Kidney epithelial cell (primary cell): ENCODE measurements around the gene STUM. TPM values are rescaled to one million over a fixed set of nuclear protein-coding genes. Genes with fewer than 3 reads are reported as not detected.

ENCODE experiments used
- DNase-seq: peaks from one replicate; pipeline ENCODE4 v3.0.0-alpha.2; 2010; ENCODE audit warnings: low read depth
- H3K27me3 ChIP-seq: 2 replicates; pipeline ENCODE4 v1.6.0; 2011; ENCODE audit warnings: low read length; ENCODE audit not compliant: control insufficient read depth, insufficient read depth
- H3K36me3 ChIP-seq: 2 replicates; pipeline ENCODE4 v1.5.1; 2011; ENCODE audit warnings: low read length; ENCODE audit not compliant: control insufficient read depth, insufficient read depth
- H3K4me3 ChIP-seq: 2 replicates; pipeline ENCODE4 v1.5.1; 2011; ENCODE audit warnings: low read depth, mild to moderate bottlenecking, control low read depth, low read length
- CTCF ChIP-seq: IDR thresholded peaks from 2 replicates; pipeline ENCODE4 v1.5.1; 2011; ENCODE audit warnings: mild to moderate bottlenecking, moderate library complexity, low read length, control low read depth, inconsistent platforms; ENCODE audit not compliant: insufficient read depth, poor library complexity, severe bottlenecking
- total RNA-seq: library from RNA; depleted of rRNA; stranded (reverse); fragments of >200 nt; gene quantifications from 2 replicates; pipeline ENCODE4 v1.2.3, GENCODE V29; 2015

STUM gene
- total RNA-seq, 1 donor from 2014 or later = 0.04 TPM

GRCh38 chr1:226629896-226630550, 81.5 kb downstream of the STUM start:
- H3K4me3 ChIP-seq = no peak overlapping the region
- TF ChIP-seq CTCF = no peak
- H3K36me3 ChIP-seq = no peaks in the 10 kb centered on the region
- H3K27me3 ChIP-seq = peaks cover 2% of the 10 kb centered on the region
- DNase-seq = no peak

- TF ChIP-seq CTCF = no peak
- Histone ChIP-seq H3K36me3 (no peaks in the 10 kb centered on the region), H3K27me3 (no peaks in the 10 kb centered on the region), H3K4me3 (no peak overlapping the region)
- DNase-seq = no peak
These were observed 82.0 kb downstream of the STUM start for GRCh38 chr1:226630592-226630991.

- Histone ChIP-seq H3K36me3 (no peaks in the 10 kb centered on the region), H3K4me3 (no peak overlapping the region), H3K27me3 (no peaks in the 10 kb centered on the region)
- no peak for DNase-seq
- no peak for TF ChIP-seq CTCF
These were observed 82.9 kb downstream of the STUM start for GRCh38 chr1:226631229-226632000.

GRCh38 chr1:226632169-226632879, 83.8 kb downstream of the STUM start:
- DNase-seq = no peak
- Histone ChIP-seq H3K36me3 (no peaks in the 10 kb centered on the region), H3K4me3 (no peak overlapping the region), H3K27me3 (no peaks in the 10 kb centered on the region)
- no peak for TF ChIP-seq CTCF

- Histone ChIP-seq H3K4me3 (no peak overlapping the region), H3K27me3 (no peaks in the 10 kb centered on the region), H3K36me3 (no peaks in the 10 kb centered on the region)
- DNase-seq = no peak
- no peak for TF ChIP-seq CTCF
These were observed 84.4 kb downstream of the STUM start for GRCh38 chr1:226632922-226633351.
